ENCODE data around the gene FCHO2.

GRCh38 chr5:73008831-73009230 lies 53.0 kb downstream of the FCHO2 start:
- no peak for TF ChIP-seq CTCF (conservative IDR thresholded peaks at IDR 0.05; ENCODE audit: low read length)
- TF ChIP-seq EZH2phosphoT487 (IDR thresholded peaks at IDR 0.05; ENCODE audit: borderline replicate concordance): no peak

Data from Loucy (cell line).